Kidney (tissue), 14 donors: ENCODE measurements around the gene FBLN7. TPM values are rescaled to one million over a fixed set of nuclear protein-coding genes. Genes with fewer than 3 reads are reported as not detected.

Source experiments
- DNase-seq, 5 donors: peaks; one replicate each; pipeline ENCODE4 v3.0.0-alpha.2; 2013 to 2020
- FAIRE-seq: peaks from 2 replicates; lab custom pipeline; 2012; peaks lifted over from hg19 to GRCh38; lab: Jason Lieb, UNC
- H3K27ac ChIP-seq, 2 donors: one replicate each; pipeline ENCODE4 v1.7.0; 2013; ENCODE audit warnings: low read depth in 2 of 2, low read length in 2 of 2, inconsistent platforms in 1 of 2
- H3K27me3 ChIP-seq: one replicate; pipeline ENCODE4 v1.7.1; 2013; ENCODE audit warnings: low read length, inconsistent platforms; ENCODE audit not compliant: control insufficient read depth, insufficient read depth
- H3K36me3 ChIP-seq, 3 donors: one replicate each; pipeline versions ENCODE4 v1.7.0 to v1.7.1; 2013; ENCODE audit warnings: low read length in 3 of 3, control low read depth in 1 of 3, inconsistent platforms in 1 of 3; ENCODE audit not compliant: insufficient read depth in 3 of 3, control insufficient read depth in 2 of 3
- H3K4me1 ChIP-seq, 3 donors: one replicate each; pipeline versions ENCODE4 v1.7.0 to v1.7.1; 2013; ENCODE audit warnings: low read length in 3 of 3, inconsistent platforms in 1 of 3, low read depth in 1 of 3; ENCODE audit not compliant: control insufficient read depth in 2 of 3, insufficient read depth in 2 of 3
- H3K4me3 ChIP-seq, 3 donors: one replicate each; pipeline versions ENCODE4 v1.7.0 to v1.8.1; 2013; ENCODE audit warnings: low read length in 3 of 3, control low read depth in 1 of 3, inconsistent platforms in 1 of 3
- H3K9ac ChIP-seq, 3 donors: one replicate each; pipeline versions ENCODE4 v1.7.0 to v1.7.1; 2013; ENCODE audit warnings: low read length in 3 of 3, control low read depth in 1 of 3, inconsistent platforms in 1 of 3
- H3K9me3 ChIP-seq, 3 donors: one replicate each; pipeline versions ENCODE4 v1.7.0 to v1.7.1; 2013; ENCODE audit warnings: low read length in 3 of 3, control low read depth in 1 of 3, inconsistent platforms in 1 of 3; ENCODE audit not compliant: control insufficient read depth in 2 of 3, insufficient read depth in 1 of 3
- CTCF ChIP-seq: IDR thresholded peaks from 3 replicates; pipeline ENCODE4 v1.5.1; 2012; ENCODE audit warnings: mild to moderate bottlenecking, moderate library complexity, borderline replicate concordance; ENCODE audit not compliant: insufficient read depth; ENCODE audit errors: extremely low read depth
- intact Hi-C: fragments of 100-400 bp; cut with DNase I; formaldehyde crosslinking; loops from one replicate; pipeline ENCODE4 v1.11.1; 2022
- polyA plus RNA-seq: library from polyadenylated mRNA; stranded (reverse); fragments of 350-450 nt; fragmentation: Illumina TruSeq; extraction: RNeasy Lipid Tissue Mini Kit (QIAGEN cat#74804); gene quantifications from one replicate; pipeline ENCODE4 v1.2.3, GENCODE V29; 2014; ENCODE audit warnings: low read depth, low replicate concordance; ENCODE audit not compliant: insufficient read depth
- total RNA-seq: library from RNA; stranded (reverse); fragmentation: NEBNext Ultra II Directional; extraction: Animal tissue kit (Norgen Biotek cat#: 25700); gene quantifications from one replicate; pipeline ENCODE4 v1.2.1, GENCODE V29; 2021
- donor health status: control.
- donor health status: control.
- donor health status: control.
- donor health status: control.
- donor health status: control.
- donor health status: DM: yes; HTN: yes; CAD: no.
- donor health status: Normal renal cell carcinoma (clear cell type).

The FBLN7 gene
- total and polyA plus RNA-seq, 2 donors from 2014 or later = 0.71 to 4.6 TPM

DNA sequence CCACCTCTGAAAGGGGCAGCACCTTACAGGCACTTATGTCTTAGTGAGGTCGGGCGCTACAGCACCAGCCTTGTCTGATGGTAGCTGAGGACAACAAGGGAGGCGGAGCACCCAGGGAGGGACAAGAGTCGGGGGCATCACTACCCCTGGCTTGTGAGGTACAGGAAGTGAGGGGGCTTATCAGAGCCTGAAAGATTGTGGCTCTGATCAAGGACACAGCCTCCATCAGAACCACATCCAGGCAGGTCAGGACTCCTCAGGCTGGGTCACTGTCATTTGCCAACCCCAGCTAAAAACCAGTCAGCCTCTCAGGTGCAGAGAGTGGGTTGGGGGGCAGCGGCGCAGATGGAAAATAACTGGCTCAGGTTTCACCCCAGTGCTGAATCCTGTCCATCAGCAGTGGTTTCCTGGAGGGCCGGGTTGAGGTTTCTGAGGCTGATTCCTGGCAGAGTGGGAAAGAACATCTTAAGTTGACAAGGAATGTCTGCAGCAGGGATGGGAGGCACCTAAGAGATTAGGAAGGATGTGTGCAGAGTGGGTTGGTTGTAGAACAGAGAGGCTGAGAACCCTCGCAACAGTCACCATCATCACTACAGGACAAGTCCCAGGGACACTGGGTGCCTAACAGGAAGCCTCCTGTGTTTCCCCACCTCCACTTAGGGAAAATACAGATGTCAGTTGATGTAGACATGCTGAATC, 45.3 kb downstream of the FBLN7 start:
- no peak for FAIRE-seq
- Histone ChIP-seq H3K4me3 (no peak overlapping the region), H3K9ac (no peak overlapping the region), H3K9me3 (peaks cover 0 to 7% (median 0%) of the 10 kb centered on the region in 3 donors), H3K4me1 (no peaks in the 10 kb centered on the region), H3K27ac (no peak overlapping the region), H3K36me3 (no peaks in the 10 kb centered on the region), H3K27me3 (no peaks in the 10 kb centered on the region)
- intact Hi-C loops = no loop called here
- no peak for DNase-seq
- no peak for TF ChIP-seq CTCF

DNA sequence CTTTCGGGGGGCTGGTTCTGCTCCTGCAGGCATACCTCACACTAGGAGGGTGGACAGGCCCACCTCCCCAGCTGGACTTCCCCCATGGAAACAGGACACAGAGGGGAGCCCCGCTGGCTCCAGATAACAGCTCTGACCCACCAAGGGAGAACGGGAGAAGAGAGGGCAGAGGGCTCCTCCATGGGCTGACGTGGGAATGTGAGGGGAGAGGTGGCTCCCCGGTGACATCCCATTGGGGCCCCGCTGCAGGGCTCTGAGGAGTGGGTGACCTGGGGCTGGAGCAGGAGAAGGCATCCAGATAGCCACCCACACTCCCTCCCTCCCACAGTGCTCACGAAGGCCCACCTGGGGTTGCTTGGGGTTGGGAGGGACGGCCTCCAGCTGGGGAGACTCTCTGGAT, 45.9 kb downstream of the FBLN7 start:
- intact Hi-C loops = no loop called here
- no peaks in the 10 kb centered on the region for H3K36me3 ChIP-seq
- FAIRE-seq = no peak
- H3K27me3 ChIP-seq = no peaks in the 10 kb centered on the region
- TF ChIP-seq CTCF = no peak
- no peak for DNase-seq
- peaks cover 0 to 7% (median 0%) of the 10 kb centered on the region in 3 donors for H3K9me3 ChIP-seq
- H3K4me1 ChIP-seq = no peaks in the 10 kb centered on the region
- no peak overlapping the region for H3K4me3 ChIP-seq
- H3K27ac ChIP-seq = no peak overlapping the region
- H3K9ac ChIP-seq = no peak overlapping the region

DNA sequence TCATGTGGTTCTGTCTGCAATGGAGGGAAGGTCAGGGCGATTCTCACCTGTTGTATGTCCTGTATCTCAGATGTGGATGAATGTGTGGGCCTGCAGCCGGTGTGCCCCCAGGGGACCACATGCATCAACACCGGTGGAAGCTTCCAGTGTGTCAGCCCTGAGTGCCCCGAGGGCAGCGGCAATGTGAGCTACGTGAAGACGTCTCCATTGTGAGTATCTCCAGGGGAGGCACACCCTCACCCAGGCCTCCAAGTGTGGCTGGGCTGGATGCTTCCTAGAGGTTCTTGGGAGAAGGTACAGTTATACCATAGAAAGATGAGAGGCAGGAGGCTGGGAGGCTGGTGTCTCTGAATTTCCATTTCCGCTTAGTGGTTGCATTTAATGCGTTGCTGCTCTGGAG, 46.9 kb downstream of the FBLN7 start:
- no peak for TF ChIP-seq CTCF
- FAIRE-seq (no peak), DNase-seq (no peak)
- H3K9ac ChIP-seq = no peak overlapping the region
- H3K4me3 ChIP-seq = no peak overlapping the region
- H3K27me3 ChIP-seq = no peaks in the 10 kb centered on the region
- no peaks in the 10 kb centered on the region for H3K9me3 ChIP-seq
- H3K4me1 ChIP-seq = no peaks in the 10 kb centered on the region
- H3K36me3 ChIP-seq = no peaks in the 10 kb centered on the region
- intact Hi-C loops = no loop called here
- H3K27ac ChIP-seq = no peak overlapping the region
